HepG2 (cell line): ENCODE results near the gene KCNS1. TPM values are rescaled to one million over a fixed set of nuclear protein-coding genes. Genes with fewer than 3 reads are reported as not detected.

Source experiments
- ZFP36 ChIP-seq: fragments of 150-350 bp; IDR thresholded peaks from 2 replicates; pipeline ENCODE4 v1.6.1; 2018; ENCODE audit warnings: borderline replicate concordance, low read length, low read depth; ENCODE audit not compliant: partially characterized antibody
- ZNF687 ChIP-seq: sonication (generic); formaldehyde crosslinking; IDR thresholded peaks from 2 replicates; pipeline ENCODE4 v1.5.1; 2020; ENCODE audit warnings: mild to moderate bottlenecking, missing genetic modification reagents, moderate library complexity
- polyA plus RNA-seq, 8 experiments: library from polyadenylated mRNA; depleted of rRNA in 3 of 8; stranded (reverse) in 7 of 8; unstranded in 1 of 8; fragments of >200 nt; fragmentation: Illumina TruSeq in 4 of 8; extraction: Trizol in 4 of 8; gene quantifications; 2 replicates each; pipeline versions ENCODE4 v1.2.1 to v1.2.3, GENCODE V29; 2011 to 2016; ENCODE audit warnings: low read depth in 4 of 8, missing spikeins in 1 of 8, mixed read lengths in 1 of 8; ENCODE audit not compliant: insufficient read depth in 1 of 8
- total RNA-seq, 5 experiments: library from RNA; depleted of rRNA; stranded (reverse); fragments of >200 nt; fragmentation: Illumina TruSeq; extraction: Trizol; gene quantifications; 2 replicates each; pipeline ENCODE4 v1.2.3, GENCODE V29; 2016; ENCODE audit warnings: low read depth in 1 of 5
- TF ChIP-seq, protein P1 (sequence below): sonication (generic); formaldehyde crosslinking; IDR thresholded peaks from 2 replicates; pipeline ENCODE4 v1.5.1; 2020; ENCODE audit warnings: mild to moderate bottlenecking, missing genetic modification reagents, borderline replicate concordance

KCNS1 gene
- total and polyA plus RNA-seq, 2 of the 13 experiments (the other 11 are each of a cell fraction or from before 2014, with no cell fraction given) = 0.03 TPM; not detected in 1

- TF ChIP-seq, protein P1, sequence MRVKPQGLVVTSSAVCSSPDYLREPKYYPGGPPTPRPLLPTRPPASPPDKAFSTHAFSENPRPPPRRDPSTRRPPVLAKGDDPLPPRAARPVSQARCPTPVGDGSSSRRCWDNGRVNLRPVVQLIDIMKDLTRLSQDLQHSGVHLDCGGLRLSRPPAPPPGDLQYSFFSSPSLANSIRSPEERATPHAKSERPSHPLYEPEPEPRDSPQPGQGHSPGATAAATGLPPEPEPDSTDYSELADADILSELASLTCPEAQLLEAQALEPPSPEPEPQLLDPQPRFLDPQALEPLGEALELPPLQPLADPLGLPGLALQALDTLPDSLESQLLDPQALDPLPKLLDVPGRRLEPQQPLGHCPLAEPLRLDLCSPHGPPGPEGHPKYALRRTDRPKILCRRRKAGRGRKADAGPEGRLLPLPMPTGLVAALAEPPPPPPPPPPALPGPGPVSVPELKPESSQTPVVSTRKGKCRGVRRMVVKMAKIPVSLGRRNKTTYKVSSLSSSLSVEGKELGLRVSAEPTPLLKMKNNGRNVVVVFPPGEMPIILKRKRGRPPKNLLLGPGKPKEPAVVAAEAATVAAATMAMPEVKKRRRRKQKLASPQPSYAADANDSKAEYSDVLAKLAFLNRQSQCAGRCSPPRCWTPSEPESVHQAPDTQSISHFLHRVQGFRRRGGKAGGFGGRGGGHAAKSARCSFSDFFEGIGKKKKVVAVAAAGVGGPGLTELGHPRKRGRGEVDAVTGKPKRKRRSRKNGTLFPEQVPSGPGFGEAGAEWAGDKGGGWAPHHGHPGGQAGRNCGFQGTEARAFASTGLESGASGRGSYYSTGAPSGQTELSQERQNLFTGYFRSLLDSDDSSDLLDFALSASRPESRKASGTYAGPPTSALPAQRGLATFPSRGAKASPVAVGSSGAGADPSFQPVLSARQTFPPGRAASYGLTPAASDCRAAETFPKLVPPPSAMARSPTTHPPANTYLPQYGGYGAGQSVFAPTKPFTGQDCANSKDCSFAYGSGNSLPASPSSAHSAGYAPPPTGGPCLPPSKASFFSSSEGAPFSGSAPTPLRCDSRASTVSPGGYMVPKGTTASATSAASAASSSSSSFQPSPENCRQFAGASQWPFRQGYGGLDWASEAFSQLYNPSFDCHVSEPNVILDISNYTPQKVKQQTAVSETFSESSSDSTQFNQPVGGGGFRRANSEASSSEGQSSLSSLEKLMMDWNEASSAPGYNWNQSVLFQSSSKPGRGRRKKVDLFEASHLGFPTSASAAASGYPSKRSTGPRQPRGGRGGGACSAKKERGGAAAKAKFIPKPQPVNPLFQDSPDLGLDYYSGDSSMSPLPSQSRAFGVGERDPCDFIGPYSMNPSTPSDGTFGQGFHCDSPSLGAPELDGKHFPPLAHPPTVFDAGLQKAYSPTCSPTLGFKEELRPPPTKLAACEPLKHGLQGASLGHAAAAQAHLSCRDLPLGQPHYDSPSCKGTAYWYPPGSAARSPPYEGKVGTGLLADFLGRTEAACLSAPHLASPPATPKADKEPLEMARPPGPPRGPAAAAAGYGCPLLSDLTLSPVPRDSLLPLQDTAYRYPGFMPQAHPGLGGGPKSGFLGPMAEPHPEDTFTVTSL (CRISPR knock-in tag) = no peak
- TF ChIP-seq ZFP36 (no peak), ZNF687 (CRISPR knock-in tag) (peak; percentile 23; the same call in 1 of the 2 replicates)
- TF ChIP-seq, all 625 proteins: peak for 3
Observed at GRCh38 chr20:45110301-45110700, 9.4 kb upstream of the KCNS1 start (continued).
